WTC11 (cell line): ENCODE results near the gene FAM107A.

Experiments
- TF ChIP-seq, protein P1 (sequence below): sonication (generic); formaldehyde crosslinking; IDR thresholded peaks from 2 replicates; pipeline ENCODE4 v1.8.0; 2022; ENCODE audit warnings: mild to moderate bottlenecking, missing genetic modification reagents
- TF ChIP-seq, protein P2 (sequence below): sonication (generic); formaldehyde crosslinking; IDR thresholded peaks from 2 replicates; pipeline ENCODE4 v1.8.1; 2022; ENCODE audit warnings: missing genetic modification reagents, borderline replicate concordance
- TF ChIP-seq, protein P3 (sequence below): fragments of 200-600 bp; IDR thresholded peaks from 2 replicates; pipeline ENCODE4 v1.8.0; 2022; ENCODE audit warnings: antibody characterized with exemption

DNA sequence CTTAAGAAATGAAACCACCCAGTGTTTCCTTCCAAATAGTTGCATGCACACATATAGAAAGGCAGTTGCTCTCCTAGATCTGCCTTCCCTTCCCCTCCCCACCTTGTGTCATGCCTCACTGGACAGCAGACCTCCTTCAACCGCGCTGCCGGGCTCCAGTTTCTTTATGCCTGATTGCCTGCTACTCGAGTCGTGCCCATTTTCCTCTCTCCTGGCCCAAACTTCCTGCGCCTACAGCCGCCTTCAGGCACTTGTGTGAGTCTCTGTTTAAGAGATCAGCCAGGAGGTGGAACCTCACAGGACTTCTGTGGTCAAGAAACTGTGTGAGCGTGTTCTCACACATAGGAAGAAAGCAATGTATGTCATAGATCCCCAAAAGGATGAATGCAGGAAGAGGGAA, 8.8 kb upstream of the FAM107A start:
- TF ChIP-seq, protein P1, sequence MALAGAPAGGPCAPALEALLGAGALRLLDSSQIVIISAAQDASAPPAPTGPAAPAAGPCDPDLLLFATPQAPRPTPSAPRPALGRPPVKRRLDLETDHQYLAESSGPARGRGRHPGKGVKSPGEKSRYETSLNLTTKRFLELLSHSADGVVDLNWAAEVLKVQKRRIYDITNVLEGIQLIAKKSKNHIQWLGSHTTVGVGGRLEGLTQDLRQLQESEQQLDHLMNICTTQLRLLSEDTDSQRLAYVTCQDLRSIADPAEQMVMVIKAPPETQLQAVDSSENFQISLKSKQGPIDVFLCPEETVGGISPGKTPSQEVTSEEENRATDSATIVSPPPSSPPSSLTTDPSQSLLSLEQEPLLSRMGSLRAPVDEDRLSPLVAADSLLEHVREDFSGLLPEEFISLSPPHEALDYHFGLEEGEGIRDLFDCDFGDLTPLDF (CRISPR knock-in tag), result no peak
- TF ChIP-seq, protein P2, sequence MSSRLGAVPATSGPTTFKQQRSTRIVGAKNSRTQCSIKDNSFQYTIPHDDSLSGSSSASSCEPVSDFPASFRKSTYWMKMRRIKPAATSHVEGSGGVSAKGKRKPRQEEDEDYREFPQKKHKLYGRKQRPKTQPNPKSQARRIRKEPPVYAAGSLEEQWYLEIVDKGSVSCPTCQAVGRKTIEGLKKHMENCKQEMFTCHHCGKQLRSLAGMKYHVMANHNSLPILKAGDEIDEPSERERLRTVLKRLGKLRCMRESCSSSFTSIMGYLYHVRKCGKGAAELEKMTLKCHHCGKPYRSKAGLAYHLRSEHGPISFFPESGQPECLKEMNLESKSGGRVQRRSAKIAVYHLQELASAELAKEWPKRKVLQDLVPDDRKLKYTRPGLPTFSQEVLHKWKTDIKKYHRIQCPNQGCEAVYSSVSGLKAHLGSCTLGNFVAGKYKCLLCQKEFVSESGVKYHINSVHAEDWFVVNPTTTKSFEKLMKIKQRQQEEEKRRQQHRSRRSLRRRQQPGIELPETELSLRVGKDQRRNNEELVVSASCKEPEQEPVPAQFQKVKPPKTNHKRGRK (CRISPR knock-in tag), result no peak
- TF ChIP-seq, protein P3, sequence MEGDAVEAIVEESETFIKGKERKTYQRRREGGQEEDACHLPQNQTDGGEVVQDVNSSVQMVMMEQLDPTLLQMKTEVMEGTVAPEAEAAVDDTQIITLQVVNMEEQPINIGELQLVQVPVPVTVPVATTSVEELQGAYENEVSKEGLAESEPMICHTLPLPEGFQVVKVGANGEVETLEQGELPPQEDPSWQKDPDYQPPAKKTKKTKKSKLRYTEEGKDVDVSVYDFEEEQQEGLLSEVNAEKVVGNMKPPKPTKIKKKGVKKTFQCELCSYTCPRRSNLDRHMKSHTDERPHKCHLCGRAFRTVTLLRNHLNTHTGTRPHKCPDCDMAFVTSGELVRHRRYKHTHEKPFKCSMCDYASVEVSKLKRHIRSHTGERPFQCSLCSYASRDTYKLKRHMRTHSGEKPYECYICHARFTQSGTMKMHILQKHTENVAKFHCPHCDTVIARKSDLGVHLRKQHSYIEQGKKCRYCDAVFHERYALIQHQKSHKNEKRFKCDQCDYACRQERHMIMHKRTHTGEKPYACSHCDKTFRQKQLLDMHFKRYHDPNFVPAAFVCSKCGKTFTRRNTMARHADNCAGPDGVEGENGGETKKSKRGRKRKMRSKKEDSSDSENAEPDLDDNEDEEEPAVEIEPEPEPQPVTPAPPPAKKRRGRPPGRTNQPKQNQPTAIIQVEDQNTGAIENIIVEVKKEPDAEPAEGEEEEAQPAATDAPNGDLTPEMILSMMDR, result no peak
